Fibroblast of lung (primary cell): ENCODE measurements around the gene CCDC73.

Experiments
- EZH2 ChIP-seq: IDR thresholded peaks from 2 replicates; pipeline ENCODE4 v1.5.1; 2012; ENCODE audit warnings: low read length, control low read depth, mild to moderate bottlenecking; ENCODE audit errors: missing control alignments
- TF ChIP-seq, protein P1 (sequence below), 2 donors: IDR thresholded peaks in 1 of 2; conservative IDR thresholded peaks in 1 of 2; 1 replicate in 1 of 2; 2 replicates in 1 of 2; pipeline ENCODE4 v1.5.1; 2011 to 2012; ENCODE audit warnings: low read length in 2 of 2, control low read depth in 1 of 2, inconsistent platforms in 1 of 2, low read depth in 1 of 2, mild to moderate bottlenecking in 1 of 2

DNA sequence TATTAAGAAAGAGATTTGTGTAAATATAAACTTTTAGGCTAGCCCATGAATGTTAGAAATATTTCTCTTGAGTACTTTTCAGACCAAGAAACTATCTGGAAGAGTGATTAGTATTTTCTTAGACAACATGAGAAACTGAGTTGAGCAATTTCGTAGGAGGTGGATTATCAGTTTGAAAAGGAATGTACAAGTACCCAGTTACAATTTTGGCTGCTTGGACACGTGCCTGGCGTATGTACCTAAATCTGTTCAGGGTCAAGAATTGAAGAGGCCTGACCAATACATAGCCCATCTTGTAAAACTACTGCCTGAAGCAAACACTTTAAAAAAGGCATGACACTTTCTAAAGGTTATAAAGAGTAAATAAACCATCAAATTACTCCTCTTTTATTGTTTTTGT is 71.1 kb downstream of the CCDC73 start:
- TF ChIP-seq, protein P1, sequence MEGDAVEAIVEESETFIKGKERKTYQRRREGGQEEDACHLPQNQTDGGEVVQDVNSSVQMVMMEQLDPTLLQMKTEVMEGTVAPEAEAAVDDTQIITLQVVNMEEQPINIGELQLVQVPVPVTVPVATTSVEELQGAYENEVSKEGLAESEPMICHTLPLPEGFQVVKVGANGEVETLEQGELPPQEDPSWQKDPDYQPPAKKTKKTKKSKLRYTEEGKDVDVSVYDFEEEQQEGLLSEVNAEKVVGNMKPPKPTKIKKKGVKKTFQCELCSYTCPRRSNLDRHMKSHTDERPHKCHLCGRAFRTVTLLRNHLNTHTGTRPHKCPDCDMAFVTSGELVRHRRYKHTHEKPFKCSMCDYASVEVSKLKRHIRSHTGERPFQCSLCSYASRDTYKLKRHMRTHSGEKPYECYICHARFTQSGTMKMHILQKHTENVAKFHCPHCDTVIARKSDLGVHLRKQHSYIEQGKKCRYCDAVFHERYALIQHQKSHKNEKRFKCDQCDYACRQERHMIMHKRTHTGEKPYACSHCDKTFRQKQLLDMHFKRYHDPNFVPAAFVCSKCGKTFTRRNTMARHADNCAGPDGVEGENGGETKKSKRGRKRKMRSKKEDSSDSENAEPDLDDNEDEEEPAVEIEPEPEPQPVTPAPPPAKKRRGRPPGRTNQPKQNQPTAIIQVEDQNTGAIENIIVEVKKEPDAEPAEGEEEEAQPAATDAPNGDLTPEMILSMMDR (conservative IDR thresholded peaks at IDR 0.05 in 1 of 2, IDR thresholded peaks at IDR 0.05 in 1 of 2; ENCODE audit: low read depth in 1 of 2, low read length in 2 of 2) = no peak
- no peak for TF ChIP-seq EZH2
